Omental fat pad (tissue), 4 donors: ENCODE results near the gene CORO2A. TPM values are rescaled to one million over a fixed set of nuclear protein-coding genes. Genes with fewer than 3 reads are reported as not detected.

Source experiments
- ATAC-seq: fragments of 150-250 bp; one replicate; pipeline ENCODE4 v1.9.1; 2016; ENCODE audit warnings: mild to moderate bottlenecking, moderate library complexity; ENCODE audit not compliant: low FRiP score
- DNase-seq: peaks from one replicate; pipeline ENCODE4 v3.0.0-alpha.2; 2019; ENCODE audit warnings: low spot score
- total RNA-seq, 4 donors: library from RNA; depleted of rRNA; stranded (reverse); fragments of >200 nt; gene quantifications; one replicate each; pipeline ENCODE4 v1.1.0, GENCODE V29; 2016
- TF ChIP-seq, protein P1 (sequence below), 3 donors: fragments of 450-650 bp; IDR thresholded peaks; one replicate each; pipeline ENCODE4 v1.5.1; 2016 to 2017; ENCODE audit warnings: antibody characterized with exemption in 3 of 3, mild to moderate bottlenecking in 3 of 3, moderate library complexity in 2 of 3

CORO2A gene
- total RNA-seq, 4 donors from 2014 or later: 0.56 to 4.4 (median 2.9) TPM

DNA sequence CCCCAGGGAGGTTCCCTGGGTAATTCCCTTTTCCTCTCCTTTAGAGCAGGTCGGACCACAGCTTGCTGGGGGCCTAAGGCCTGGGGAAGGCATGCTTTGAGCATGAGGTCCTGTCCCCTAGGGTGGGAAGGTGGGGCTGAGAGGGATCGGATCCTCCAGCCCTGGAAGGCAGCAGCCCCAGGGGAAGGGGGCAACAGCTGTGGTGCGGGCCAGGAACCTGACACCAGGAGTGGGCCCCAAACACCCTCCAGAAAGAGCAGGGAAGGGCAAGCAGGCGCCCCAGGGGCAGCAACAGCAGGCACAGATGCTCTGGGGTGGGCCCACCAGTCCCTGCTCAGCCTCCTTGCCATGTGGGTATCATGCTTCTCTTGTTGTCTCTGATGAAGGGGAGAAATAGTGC, 3.2 kb upstream of the CORO2A start:
- TF ChIP-seq, protein P1, sequence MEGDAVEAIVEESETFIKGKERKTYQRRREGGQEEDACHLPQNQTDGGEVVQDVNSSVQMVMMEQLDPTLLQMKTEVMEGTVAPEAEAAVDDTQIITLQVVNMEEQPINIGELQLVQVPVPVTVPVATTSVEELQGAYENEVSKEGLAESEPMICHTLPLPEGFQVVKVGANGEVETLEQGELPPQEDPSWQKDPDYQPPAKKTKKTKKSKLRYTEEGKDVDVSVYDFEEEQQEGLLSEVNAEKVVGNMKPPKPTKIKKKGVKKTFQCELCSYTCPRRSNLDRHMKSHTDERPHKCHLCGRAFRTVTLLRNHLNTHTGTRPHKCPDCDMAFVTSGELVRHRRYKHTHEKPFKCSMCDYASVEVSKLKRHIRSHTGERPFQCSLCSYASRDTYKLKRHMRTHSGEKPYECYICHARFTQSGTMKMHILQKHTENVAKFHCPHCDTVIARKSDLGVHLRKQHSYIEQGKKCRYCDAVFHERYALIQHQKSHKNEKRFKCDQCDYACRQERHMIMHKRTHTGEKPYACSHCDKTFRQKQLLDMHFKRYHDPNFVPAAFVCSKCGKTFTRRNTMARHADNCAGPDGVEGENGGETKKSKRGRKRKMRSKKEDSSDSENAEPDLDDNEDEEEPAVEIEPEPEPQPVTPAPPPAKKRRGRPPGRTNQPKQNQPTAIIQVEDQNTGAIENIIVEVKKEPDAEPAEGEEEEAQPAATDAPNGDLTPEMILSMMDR (IDR thresholded peaks at IDR 0.05): no peak
- DNase-seq (no peak), ATAC-seq (no peak)

GRCh38 chr9:98193336-98193944, 1.0 kb upstream of the CORO2A start:
- TF ChIP-seq, protein P1 (IDR thresholded peaks at IDR 0.05): no peak
- DNase-seq: no peak
- no peak for ATAC-seq

GRCh38 chr9:98191671-98192502, 550 bp downstream of the CORO2A start:
- ATAC-seq: no peak
- TF ChIP-seq, protein P1 (IDR thresholded peaks at IDR 0.05): no peak
- DNase-seq: no peak

- TF ChIP-seq, protein P1 (IDR thresholded peaks at IDR 0.05): no peak
- DNase-seq (no peak), ATAC-seq (no peak)
Measured at GRCh38 chr9:98191181-98191608, 1.2 kb downstream of the CORO2A start.

DNA sequence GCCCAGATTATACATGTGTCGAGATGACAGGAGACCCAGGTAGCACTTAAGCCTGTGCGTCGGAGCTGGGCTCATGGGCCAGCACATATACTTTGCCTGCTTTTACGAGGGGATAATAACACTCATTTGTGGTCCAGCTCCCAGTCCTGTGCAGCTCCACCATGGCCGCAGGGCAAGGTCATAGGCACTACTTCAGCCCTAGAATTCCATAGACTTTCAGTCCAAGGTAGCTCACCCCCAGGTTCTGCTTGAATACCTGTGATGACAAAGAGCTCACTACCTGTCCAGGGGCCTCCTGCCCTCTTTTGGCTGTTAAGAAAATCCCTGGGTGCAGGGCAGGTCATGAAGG, 1.7 kb downstream of the CORO2A start:
- no peak for ATAC-seq
- DNase-seq: no peak
- TF ChIP-seq, protein P1 (IDR thresholded peaks at IDR 0.05): no peak

DNA sequence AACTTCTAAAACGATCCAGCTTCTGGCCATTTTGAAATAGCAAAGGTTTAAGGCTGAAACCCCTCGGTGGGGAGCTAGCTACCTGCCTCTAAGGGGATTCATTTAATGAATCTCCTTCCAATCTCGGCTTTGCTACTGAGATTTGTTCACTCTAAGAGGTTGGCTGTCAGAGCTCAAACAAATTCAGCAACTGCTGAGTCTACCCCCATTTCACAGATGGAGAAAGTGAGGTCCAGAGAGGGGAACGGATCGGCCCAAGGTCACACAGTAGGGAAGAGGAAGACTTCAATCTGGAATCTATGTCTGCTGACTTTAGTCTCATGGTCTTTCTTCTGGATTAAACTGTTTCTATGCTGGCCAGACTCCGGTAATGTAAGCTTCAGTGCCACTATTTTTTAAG, 3.0 kb downstream of the CORO2A start:
- DNase-seq (no peak), ATAC-seq (no peak)
- TF ChIP-seq, protein P1 (IDR thresholded peaks at IDR 0.05): no peak

DNA sequence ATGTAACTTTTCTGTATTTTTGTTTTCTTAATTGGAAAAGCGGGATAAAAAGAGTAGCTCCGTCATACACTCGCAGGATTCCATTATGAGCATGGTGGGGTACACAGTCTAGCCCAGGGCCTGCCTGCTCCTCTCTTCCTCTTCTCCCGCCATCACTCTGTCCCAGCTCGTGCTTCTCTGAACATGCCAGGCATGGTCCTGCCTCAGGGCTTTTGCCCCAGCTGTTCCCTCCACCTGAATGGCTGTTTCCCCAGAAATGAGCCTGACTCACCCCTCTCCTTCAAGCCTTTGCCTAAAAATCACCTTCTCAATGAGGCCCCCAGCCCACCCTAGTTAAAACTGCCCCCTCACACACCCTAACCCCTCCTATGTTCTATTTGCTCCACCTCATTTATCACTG, 4.5 kb downstream of the CORO2A start:
- no peak for ATAC-seq
- no peak for DNase-seq
- TF ChIP-seq, protein P1 (IDR thresholded peaks at IDR 0.05): no peak
